ENCODE data around the gene SMC2.

The SMC2 gene

DNA sequence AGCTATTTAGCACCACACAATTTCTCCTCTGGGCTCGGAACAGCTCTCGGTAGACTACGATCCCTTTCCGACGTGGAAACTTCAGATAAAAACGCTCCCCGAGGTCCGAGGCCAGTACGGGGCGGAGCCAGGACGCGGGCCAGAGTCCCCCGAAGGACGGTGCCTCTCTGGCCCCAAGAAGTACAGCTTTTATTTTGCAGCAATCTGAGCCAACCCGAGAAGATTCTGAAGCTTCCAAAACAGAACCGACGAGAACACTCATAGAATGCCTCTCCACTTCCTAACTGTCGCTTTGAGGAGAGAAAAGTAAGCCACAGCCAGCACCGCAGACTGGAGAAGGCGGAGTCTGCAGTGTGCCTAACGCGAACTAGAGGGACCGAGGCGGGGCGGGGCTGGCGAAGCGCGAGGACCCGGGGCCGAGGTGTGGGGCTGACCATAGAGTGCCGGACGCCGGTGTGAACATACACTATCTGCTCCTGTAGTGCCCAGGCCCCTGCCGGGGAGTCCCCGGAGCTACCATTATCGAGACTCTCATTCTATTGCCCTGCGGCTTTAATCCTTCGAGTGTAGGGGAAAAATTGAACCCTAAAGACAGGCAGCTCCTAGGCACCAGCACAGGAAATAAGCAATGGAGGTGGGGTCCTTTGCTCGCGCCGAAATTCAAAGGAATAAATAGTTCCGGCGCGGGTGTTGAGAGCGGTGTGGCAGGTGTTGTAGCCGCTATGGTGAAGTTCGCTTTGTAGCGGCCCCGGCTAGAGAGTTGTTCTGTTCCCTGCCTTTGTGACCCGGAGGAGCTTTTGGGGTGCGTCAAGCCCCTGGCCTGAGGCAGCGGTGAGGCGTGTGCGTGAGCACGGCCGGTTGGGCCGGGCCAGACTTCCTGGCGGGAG is at the start of gene SMC2:
SMC2 (plus strand) TSS at position 663 of the 887 bp plus-strand sequence. CDS start 1,076 bp downstream, outside the sequence.
- DNase-seq (ENCODE audit: low read depth in 1 of 2, low spot score in 1 of 2) = peak; percentile 85

DNA sequence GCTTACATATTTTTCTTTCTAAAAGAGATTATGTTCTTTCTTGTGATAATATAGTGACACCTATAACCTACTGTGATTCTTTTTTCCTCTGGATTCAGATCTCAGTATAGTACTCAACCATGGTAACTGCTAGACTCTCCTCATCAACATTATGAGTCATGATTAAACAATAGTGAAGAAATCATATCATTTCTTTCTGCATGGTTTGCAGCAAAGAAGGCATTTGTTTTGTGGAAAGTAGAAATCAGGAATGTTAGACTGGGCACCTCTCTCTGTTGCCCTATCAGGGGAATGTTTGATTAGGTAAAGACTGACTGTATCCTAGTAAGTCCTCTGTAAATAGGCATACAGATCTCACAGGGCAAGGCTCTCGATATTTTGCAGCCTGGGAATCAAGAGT is 25.6 kb upstream of the SMC2 start:
- DNase-seq (ENCODE audit: low read depth in 1 of 2, low spot score in 1 of 2) = no peak

DNA sequence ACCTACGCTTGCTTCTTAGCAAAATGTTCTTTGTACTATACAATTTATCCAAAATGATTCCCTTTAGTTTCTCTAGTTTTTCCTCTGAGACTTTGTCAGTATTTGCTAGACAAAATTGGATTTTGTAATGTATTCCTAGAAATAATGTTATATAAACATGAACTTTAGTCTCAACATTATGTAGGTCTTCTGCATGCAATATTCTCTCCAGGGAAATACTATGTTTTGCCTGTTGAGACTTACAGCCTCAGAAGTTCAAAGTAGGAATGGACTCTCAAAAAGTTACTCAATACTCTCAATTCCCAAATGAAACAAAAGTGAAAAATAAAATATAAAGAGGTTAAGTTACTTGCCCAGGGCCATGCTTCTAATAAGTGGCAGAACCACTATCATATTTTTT is 24.8 kb upstream of the SMC2 start:
- DNase-seq (ENCODE audit: low read depth in 1 of 2, low spot score in 1 of 2) = no peak

DNA sequence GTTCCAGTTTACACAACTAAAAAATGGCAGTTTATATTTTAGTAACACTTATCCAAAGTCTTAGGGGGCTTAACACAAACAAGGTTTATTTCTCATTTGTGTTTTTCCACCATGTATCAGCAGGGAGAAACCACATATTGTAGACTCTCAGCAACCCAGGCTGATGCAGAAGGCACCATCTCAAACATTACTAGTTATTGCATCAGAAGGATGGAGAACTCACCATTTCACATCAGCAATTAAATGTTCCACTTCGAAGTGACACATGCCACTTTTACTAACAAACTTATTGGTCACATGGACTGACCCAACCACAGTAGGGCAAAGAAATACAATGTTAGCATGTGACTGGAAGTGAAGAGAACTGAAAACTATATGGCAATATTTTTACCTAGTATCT is 22.5 kb upstream of the SMC2 start:
- no peak for DNase-seq (ENCODE audit: low read depth in 1 of 2, low spot score in 1 of 2)

DNA sequence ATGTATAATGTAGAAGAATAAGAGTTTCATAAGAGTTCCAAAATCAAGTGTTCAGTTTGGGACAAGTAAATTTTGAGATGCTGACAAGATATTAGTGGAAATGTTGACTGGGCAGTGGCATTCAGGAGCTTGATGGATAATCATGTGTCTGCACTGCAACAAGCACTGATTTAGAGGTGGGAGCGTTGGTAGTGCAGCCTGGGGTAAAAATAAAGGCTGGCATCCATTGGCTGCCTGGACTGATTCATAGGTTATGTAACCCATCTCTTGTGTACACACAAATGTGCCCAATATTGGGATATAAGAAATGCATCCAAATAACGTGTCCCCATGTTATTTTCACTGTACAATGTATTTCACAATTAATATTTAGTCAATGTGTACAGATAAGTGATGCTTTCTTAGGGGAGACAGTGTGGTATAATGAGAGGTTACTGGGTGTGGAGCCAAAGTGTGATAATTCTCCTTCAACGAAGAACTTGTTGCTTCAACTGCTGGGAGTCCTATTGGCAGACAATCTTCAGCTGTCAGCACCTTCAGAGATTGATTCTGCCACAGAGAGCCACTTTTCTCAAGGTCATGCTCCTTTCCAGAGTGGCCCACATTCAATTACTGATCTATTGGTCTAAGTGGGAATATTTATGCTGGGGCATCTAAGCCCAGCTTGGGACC is 20.9 kb upstream of the SMC2 start:
- DNase-seq (ENCODE audit: low read depth in 1 of 2, low spot score in 1 of 2) = no peak

DNA sequence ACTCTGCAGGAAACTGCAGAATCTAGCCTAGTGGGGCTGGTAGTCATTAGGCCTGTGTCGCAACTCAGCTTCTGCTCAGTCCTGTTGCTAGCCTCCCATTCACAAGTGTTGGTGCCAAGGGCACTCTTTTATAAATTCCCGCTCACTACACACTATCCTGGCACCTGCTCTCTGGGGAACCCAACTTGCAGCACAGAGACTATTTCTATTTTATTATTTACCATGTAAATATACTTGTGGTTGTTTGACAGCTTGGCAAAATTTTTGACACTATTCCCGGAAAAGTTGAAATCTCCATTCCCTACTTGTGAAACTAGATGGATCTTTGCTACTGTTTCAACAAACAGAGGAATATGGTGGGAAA is 20.4 kb upstream of the SMC2 start:
- DNase-seq (ENCODE audit: low read depth in 1 of 2, low spot score in 1 of 2) = no peak

DNA sequence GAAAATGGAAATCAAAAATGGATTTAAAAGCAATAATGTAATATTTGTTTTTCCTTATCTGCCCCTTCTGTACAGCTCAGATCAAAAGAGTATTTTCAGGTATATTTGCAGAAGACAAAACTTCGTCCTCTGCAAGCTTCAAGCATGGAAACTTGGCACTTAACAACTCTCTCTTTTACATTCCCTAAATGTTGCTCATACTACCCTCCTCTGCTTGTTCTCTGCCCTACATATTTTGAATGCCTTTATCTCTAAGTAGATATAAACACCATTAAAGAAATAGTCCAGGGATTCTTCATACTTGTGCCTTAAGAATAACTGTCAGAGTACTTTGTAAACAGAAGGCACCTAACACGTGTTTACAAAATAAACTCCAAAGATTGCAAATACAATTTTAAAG is 19.2 kb upstream of the SMC2 start:
- DNase-seq (ENCODE audit: low read depth in 1 of 2, low spot score in 1 of 2) = no peak

DNA sequence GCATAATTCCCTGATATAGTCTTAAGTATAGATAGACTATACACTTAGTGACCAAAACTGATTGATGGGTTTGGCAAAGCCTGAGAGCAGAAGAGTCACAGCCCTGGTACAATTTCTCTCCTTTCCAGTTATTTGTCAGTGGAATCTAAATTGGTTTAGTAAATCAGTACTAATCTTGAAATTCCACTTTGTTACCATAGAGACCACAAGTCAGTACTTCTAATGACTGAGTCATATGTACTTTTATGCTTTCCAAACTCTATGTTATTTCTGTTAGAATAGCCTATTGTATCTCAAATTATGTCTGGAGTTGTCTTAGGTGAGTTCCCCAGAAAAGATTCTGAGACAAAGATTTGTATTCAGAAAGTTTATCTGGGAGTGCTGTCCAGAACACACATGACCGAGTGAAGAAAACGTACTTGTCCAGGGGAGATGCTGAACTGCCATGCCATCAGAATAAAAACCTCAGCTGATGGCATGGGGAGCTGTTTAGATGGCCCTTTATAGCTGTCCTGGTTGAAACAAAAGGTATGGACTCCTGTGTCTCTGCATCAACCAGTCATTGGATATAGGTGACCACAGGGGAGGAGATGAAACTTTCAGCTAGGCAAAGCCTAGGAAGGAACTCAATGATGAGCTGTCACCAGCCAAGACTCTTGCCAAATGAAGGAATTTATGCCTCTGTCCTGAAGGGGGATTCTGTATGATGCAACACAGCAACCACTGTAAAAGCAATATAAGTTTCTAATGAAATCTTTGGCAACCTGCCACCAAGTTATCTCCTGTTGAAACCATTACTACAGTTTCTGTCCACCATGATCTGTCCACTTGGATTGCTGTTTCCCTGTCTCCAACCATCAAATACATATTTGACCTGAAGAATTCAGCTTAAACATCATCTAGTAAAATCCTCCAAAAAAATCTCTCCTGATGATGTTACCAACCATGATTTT is 18.0 kb upstream of the SMC2 start:
- no peak for DNase-seq (ENCODE audit: low read depth in 1 of 2, low spot score in 1 of 2)

DNA sequence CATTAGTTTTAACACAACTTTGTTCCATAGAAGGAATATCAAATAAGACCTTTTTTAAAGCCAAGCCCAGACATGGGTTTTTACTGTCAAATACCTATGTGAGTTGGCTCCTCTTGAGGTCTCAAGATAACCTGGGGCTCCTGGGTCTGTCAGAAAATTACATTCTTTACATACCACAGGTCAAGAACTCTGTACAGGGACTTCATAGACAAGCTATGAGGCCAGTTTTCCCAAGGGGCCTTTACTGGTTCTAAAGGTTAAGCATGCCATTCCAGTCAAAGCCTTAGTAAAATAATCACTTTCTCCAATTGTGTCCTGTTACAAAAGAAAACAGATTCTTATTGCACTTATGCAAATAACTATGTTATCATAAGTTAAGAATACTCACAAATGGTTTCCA is 15.5 kb upstream of the SMC2 start:
- DNase-seq (ENCODE audit: low read depth in 1 of 2, low spot score in 1 of 2) = no peak

DNA sequence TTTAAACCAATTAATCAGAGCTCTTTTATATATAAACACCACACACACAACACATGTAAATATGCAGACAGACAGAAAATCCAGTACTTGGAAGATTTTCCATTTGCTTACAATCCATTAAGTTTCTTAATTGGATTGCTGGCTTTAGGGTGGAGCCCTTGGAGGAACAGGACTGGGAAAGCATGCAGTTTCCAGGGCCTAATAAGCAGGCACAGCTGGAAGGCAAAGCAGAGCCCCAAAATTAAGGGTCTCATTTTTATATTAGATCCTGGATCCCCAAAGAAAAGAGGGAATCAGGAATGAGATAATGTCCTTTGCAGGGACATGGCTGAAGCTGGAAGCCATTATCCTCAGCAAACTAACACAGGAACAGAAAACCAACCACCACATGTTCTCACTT is 13.1 kb upstream of the SMC2 start:
- no peak for DNase-seq (ENCODE audit: low read depth in 1 of 2, low spot score in 1 of 2)

DNA sequence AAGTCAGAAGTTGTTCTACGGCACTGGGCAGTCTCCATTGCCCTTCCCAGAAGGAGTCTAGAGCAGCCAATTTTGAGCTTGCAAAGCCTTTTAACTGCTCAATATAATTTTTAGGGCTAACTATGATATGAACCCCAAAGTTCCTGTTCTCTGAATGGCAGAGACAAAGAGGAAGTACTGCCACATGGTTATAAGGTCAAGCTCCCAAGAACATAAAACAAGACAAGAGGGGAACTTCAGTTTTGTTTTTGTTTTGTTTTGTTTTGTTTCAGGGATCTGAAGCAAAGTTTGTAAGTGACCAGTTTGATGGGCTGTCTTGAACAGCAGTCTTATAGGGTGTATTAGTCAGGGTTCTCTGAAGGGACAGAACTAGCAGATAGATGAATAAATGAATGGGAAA is 11.9 kb upstream of the SMC2 start:
- no peak for DNase-seq (ENCODE audit: low read depth in 1 of 2, low spot score in 1 of 2)

DNA sequence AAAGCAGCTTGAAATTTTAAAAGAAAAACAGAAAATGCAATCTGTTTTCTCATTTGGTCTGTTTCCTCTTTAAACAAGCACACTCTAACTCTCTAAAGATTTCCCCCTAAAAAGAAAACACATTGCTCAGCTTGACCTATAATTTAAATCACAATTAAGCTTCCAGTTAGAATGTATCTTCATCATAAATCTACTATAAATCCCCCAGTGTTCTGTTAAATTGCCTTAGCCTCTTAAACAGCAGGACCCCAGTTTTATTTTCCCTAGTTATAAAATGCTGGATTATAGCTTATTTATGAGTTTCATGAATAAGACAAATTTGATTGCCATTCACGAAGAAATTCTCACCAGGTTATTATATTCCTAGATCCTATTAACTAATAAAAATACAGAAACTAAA is 8.6 kb upstream of the SMC2 start:
- DNase-seq (ENCODE audit: low read depth in 1 of 2, low spot score in 1 of 2) = no peak

DNA sequence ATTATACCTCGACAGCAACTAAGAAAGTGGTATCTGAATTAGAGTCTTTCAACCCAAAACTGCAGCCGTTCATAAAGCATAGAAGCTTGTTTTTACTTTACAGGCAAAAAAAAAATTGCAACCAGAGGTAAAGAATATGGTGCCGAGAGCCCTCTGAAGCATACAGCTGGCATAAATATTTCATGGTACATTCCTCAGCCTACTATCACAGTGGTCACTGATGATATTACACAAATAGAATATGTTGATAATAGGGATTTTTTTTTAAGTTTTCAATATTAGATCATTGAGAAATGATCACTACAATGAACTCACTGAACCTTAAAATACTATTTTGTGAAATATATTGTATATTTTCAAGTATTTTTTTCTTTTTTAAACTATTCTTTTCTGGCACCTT is 6.2 kb upstream of the SMC2 start:
- DNase-seq (ENCODE audit: low read depth in 1 of 2, low spot score in 1 of 2) = no peak

DNA sequence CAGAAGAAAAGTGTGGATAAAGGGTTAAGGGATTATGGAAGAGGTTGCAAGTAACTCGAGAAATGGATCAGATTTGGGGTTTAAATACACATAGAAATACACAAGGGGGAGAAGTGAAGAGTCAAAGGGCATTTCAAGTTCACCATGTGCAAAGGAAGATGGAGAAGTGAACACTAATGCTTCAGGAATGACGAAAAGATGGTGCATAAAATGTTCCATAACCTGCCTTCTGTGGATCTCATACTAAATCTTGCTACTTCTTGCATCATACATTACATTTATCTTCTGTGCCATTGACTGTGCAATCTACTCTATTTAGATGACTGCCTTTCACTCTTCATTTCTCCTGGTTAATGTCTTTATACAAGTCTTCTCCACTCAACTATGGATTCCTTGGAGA is 5.7 kb upstream of the SMC2 start:
- DNase-seq (ENCODE audit: low read depth in 1 of 2, low spot score in 1 of 2) = no peak

DNA sequence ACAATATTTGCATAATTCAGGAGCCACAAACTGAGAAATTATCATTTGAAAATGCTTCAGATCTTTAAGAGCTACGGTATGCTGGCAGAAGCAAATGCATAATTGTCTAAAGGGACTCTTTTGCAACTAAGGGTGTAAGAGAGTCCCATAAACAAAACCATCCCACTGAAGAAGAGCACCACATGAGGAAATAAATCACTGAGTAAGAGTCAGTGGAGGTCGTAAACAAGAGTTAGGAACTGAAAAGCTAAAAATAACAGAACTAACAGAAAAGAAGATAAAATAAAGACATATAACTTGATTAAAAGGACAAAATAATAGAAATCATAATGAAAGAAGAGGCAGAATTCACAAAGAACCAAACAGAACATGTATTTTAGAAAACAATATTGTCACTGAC is 3.5 kb upstream of the SMC2 start:
- DNase-seq (ENCODE audit: low read depth in 1 of 2, low spot score in 1 of 2) = no peak

DNA sequence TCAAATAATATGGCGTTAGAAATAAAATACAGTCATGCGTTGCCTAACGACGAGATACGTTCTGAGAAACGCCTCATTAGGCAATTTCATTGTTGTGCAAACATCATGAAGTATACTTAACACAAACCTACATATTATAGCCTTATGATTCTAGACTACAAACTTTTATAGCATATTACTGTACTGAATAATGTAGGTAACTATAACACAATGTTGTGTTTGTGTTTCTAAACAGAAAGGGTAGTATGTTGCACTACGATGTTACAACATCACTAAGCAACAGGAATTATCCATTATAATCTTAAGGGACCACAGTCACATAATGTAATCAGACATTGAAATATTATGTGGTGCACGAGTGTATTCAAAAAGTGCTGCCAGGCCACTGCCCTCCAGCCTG is 3.0 kb upstream of the SMC2 start:
- DNase-seq (ENCODE audit: low read depth in 1 of 2, low spot score in 1 of 2) = no peak

DNA sequence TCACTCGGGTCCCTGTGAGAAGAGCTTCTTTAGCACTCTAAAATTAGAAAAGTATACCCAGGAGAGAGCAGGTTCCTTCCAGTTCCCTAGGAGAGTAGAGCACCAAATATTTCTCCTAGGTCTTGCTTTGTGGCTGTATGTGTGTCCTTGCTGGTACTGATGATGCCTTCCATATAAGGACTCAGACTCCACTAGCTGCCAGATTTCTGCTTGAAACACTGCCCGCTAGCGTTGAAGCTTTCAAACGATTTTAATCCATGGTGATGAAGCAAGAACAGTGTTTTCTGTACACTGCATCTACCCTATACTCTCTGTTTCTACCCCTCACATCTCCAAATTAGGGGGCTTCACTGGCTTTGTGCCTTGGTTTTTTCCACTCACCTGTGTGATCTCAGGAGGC is 2.4 kb upstream of the SMC2 start:
- no peak for DNase-seq (ENCODE audit: low read depth in 1 of 2, low spot score in 1 of 2)

DNA sequence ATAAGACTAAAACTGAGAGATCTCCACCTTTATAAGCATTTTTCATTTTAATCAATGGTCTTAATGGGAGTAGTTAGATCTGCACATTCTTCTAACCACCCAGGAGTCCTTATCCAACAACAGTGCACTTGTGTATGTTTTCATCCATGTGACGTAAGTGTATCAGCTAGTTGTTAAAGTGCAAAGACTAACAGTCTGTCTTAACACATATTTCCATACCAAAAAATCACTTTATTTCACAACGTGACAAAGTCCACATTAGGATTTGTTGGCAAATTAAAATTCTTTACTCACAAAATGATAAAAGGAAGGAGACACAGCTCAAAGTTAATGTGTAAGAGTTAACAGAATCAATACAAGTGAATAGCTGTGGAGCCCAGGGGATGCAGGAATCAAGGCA is 1.9 kb upstream of the SMC2 start:
- DNase-seq (ENCODE audit: low read depth in 1 of 2, low spot score in 1 of 2) = no peak

DNA sequence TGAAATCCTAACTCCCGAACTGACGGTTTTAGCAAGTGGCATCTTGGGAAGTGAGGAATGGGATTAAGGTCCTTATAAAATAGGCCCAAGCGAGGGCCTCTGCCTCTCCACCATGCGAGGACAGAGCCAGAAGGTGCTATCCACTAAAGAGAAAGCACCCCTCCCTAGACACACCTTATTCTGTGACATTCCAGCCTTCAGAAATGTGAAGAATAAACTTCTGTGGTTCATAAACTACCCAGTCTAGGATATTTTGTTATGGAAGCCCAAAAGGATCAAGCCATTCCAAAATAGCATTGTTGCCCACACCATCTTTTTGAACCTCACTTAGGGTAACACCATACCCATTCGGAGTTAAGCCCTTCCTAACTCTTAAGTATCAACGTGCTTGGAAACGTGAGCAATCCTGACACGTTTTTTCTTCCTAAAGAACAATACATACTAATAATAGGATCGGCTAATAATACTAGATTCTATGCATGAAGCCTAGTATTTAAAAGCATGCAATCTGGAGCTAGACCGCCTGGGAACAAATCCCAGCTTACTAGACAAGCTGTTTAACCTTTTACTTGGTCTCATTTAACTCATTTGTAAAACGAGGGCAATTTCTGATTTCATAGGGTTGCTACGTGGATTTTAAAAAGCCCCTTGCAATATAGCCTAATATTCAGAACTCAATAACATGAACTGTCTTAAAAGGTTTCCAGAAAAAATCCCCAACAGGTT is 1.1 kb upstream of the SMC2 start:
- DNase-seq (ENCODE audit: low read depth in 1 of 2, low spot score in 1 of 2) = no peak

DNA sequence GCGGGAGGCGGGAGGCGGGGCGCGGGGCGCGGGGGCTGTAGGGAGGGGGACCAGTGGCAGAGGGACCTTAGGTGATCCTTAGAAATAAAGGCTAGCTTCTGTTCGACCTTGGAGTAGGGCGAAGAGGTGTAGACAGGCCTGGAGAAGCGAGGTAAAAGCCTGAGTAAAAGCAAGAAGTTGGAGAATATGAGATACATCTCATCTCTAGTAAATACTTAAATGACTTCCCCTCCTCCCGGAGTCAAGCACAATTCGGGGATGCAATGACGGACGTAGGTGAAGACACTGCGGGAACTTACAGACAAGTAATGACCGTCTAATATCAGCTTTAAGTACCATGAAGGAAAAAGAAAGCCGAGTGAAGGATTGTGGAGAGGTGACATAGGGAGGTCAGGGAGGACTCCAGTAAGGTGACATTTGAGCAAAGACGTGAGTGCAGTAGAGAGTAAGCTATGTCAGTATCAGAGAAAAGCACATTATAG is 466 bp downstream of the SMC2 start:
- no peak for DNase-seq (ENCODE audit: low read depth in 1 of 2, low spot score in 1 of 2)

DNA sequence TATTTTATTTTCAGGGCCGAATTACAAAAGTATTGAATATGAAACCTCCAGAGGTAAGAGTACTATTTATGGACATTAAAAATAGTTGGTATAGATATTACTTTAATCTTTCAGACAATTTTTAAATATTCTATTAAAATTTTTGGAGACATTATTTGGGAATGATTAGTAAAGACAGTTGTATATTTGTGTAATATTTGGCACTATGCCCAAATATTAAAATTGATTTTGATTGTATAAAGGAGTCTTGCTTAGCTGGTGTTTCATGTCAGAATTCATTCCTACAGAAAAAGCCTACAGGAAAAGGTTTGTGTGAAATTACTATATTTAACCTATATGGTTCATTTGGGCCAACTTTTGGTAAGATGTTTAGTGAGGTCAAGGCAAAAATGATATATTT is 5.5 kb downstream of the SMC2 start:
- DNase-seq (ENCODE audit: low read depth in 1 of 2, low spot score in 1 of 2) = no peak

Measured in activated T-helper 1 cell treated with anti-CD3 and anti-CD28 coated beads, Interleukin-2, amount 50 U/mL, for 16 hours (primary cell).